ENCODE data around the gene SIRT1.

The SIRT1 gene

DNA sequence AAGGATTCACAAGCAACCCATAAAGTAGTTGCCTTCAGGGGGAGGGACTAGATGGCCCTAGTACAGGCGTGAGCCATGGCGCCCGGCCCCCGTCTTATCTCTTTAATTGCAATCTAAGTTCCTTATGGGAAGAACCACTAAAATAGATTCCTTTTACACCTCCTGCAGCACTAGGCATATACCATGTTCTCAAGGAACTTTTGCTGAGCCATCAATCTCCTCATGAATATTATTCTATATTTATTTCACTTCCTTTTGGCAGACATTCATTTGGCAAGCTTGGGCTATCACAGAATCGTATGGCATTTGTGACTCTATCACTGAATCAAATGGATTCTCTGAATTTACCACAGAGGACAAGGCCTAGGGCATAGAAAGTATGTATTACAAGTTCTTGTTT, 31.7 kb upstream of the SIRT1 start:
- ATAC-seq (ENCODE audit: low read depth) (no peak), DNase-seq (ENCODE audit: low spot score) (no peak)
- Histone ChIP-seq H3K9me3 (ENCODE audit: severe bottlenecking) (no peaks in the 10 kb centered on the region), H3K36me3 (ENCODE audit: low read depth) (no peaks in the 10 kb centered on the region), H3K4me3 (ENCODE audit: severe bottlenecking) (no peak overlapping the region), H3K27me3 (ENCODE audit: insufficient read depth, poor library complexity, severe bottlenecking) (no peaks in the 10 kb centered on the region), H3K4me1 (ENCODE audit: insufficient read depth, poor library complexity, severe bottlenecking) (peaks cover 5% of the 10 kb centered on the region), H3K27ac (ENCODE audit: poor library complexity, severe bottlenecking) (no peak overlapping the region)
- TF ChIP-seq, protein P1, sequence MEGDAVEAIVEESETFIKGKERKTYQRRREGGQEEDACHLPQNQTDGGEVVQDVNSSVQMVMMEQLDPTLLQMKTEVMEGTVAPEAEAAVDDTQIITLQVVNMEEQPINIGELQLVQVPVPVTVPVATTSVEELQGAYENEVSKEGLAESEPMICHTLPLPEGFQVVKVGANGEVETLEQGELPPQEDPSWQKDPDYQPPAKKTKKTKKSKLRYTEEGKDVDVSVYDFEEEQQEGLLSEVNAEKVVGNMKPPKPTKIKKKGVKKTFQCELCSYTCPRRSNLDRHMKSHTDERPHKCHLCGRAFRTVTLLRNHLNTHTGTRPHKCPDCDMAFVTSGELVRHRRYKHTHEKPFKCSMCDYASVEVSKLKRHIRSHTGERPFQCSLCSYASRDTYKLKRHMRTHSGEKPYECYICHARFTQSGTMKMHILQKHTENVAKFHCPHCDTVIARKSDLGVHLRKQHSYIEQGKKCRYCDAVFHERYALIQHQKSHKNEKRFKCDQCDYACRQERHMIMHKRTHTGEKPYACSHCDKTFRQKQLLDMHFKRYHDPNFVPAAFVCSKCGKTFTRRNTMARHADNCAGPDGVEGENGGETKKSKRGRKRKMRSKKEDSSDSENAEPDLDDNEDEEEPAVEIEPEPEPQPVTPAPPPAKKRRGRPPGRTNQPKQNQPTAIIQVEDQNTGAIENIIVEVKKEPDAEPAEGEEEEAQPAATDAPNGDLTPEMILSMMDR (IDR thresholded peaks at IDR 0.05; ENCODE audit: poor library complexity, severe bottlenecking): no peak

DNA sequence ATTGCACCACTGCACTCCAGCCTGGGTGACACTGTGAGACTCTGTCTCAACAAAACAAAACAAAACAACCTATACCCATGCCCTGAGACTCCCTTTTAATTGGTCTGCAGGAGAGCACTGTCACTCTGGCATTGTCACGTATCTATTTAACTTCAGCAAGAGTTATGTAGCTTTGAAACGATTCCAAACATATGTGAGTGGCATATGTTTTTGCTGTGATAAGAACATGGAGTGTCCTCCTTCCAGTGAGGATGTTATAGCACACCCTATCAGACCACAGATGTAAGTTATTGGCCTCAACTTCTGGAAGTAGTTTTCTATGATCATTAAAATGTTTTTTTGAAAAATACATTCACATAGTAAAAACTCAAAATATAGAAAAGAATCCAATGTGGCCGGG, 30.9 kb upstream of the SIRT1 start:
- H3K27me3 ChIP-seq (ENCODE audit: insufficient read depth, poor library complexity, severe bottlenecking): no peaks in the 10 kb centered on the region
- ATAC-seq (ENCODE audit: low read depth) (no peak), DNase-seq (ENCODE audit: low spot score) (no peak)
- no peaks in the 10 kb centered on the region for H3K36me3 ChIP-seq (ENCODE audit: low read depth)
- no peaks in the 10 kb centered on the region for H3K9me3 ChIP-seq (ENCODE audit: severe bottlenecking)
- TF ChIP-seq, protein P1 (IDR thresholded peaks at IDR 0.05; ENCODE audit: poor library complexity, severe bottlenecking): no peak
- no peak overlapping the region for H3K27ac ChIP-seq (ENCODE audit: poor library complexity, severe bottlenecking)
- H3K4me3 ChIP-seq (ENCODE audit: severe bottlenecking): no peak overlapping the region
- H3K4me1 ChIP-seq (ENCODE audit: insufficient read depth, poor library complexity, severe bottlenecking): peaks cover 5% of the 10 kb centered on the region

DNA sequence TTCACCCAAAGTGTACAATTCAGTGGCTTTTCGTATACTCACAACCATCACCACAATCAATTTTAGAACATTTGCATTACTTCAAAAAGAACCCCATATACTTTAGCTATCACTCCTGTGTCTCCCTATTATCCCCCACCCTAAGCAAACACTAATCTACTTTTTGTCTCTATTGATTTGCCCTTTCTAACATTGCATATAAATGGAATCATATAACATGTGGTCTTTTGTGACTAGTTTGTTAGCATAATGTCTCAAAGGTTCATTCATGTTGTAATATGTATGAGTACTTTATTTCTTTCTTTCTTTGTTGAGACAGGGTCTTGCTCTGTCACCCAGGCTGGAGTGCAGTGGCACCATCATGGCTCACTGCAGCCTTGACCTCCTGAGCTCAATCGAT, 25.5 kb upstream of the SIRT1 start:
- ATAC-seq (ENCODE audit: low read depth) (no peak), DNase-seq (ENCODE audit: low spot score) (no peak)
- Histone ChIP-seq H3K27ac (ENCODE audit: poor library complexity, severe bottlenecking) (no peak overlapping the region), H3K27me3 (ENCODE audit: insufficient read depth, poor library complexity, severe bottlenecking) (no peaks in the 10 kb centered on the region), H3K4me1 (ENCODE audit: insufficient read depth, poor library complexity, severe bottlenecking) (no peaks in the 10 kb centered on the region), H3K4me3 (ENCODE audit: severe bottlenecking) (no peak overlapping the region), H3K9me3 (ENCODE audit: severe bottlenecking) (no peaks in the 10 kb centered on the region), H3K36me3 (ENCODE audit: low read depth) (no peaks in the 10 kb centered on the region)
- TF ChIP-seq, protein P1 (IDR thresholded peaks at IDR 0.05; ENCODE audit: poor library complexity, severe bottlenecking): no peak

DNA sequence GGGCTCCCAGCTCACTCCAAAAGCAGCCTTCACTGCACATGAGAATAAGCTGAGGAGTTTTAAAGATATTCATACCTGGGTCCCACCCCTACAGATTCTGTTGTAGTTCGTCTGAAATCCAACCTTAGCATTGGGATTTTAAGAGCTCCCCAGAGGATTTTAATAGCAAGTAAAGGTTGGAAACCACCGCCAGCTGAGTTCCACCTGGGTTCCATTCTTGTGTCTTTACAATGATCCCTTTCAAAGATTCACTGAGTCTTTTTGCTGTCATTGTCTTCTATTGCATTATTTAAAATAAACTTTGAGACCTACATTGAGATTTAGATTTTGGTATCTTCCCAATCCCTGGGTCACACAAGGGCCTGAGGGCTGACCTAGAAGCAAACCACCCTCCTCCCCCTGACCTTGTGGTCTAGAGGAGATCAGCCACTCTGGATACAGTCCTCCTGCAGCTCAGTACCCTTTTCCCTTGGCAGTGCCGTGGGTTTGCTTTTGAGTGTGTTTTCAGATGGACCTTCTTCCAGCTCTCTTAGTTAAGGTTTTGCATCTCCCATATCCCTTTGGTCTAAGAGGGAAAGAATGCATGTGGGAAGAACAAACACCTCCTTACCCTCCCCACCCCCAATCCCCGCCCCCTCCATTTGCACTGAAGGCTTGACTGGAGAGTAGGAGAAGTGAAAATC, 22.6 kb upstream of the SIRT1 start:
- Histone ChIP-seq H3K36me3 (ENCODE audit: low read depth) (no peaks in the 10 kb centered on the region), H3K27ac (ENCODE audit: poor library complexity, severe bottlenecking) (no peak overlapping the region), H3K9me3 (ENCODE audit: severe bottlenecking) (no peaks in the 10 kb centered on the region), H3K4me1 (ENCODE audit: insufficient read depth, poor library complexity, severe bottlenecking) (no peaks in the 10 kb centered on the region), H3K4me3 (ENCODE audit: severe bottlenecking) (no peak overlapping the region), H3K27me3 (ENCODE audit: insufficient read depth, poor library complexity, severe bottlenecking) (no peaks in the 10 kb centered on the region)
- TF ChIP-seq, protein P1 (IDR thresholded peaks at IDR 0.05; ENCODE audit: poor library complexity, severe bottlenecking): no peak
- ATAC-seq (ENCODE audit: low read depth): no peak
- DNase-seq (ENCODE audit: low spot score): no peak

DNA sequence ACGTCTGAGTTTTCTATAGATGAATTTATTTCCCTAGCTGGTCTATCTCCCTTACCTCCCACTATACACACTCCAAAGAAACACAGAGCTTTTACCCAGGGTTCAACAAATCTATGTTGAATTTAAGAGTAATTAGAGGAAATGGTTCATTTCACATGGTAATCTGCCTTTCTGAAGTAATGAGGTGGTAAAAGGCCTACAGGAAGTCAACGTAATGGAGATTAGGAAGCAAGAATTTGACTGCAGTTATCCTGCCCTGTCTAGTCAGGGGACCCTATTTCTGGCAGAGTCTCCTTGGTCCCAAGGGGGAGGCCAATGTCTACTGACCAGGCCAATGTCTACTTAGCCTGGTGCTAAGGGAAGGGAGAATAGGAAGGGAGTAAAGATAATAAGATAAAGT, 21.4 kb upstream of the SIRT1 start:
- DNase-seq (ENCODE audit: low spot score) (no peak), ATAC-seq (ENCODE audit: low read depth) (no peak)
- Histone ChIP-seq H3K4me1 (ENCODE audit: insufficient read depth, poor library complexity, severe bottlenecking) (no peaks in the 10 kb centered on the region), H3K27me3 (ENCODE audit: insufficient read depth, poor library complexity, severe bottlenecking) (no peaks in the 10 kb centered on the region), H3K9me3 (ENCODE audit: severe bottlenecking) (no peaks in the 10 kb centered on the region), H3K36me3 (ENCODE audit: low read depth) (no peaks in the 10 kb centered on the region), H3K27ac (ENCODE audit: poor library complexity, severe bottlenecking) (no peak overlapping the region), H3K4me3 (ENCODE audit: severe bottlenecking) (no peak overlapping the region)
- TF ChIP-seq, protein P1 (IDR thresholded peaks at IDR 0.05; ENCODE audit: poor library complexity, severe bottlenecking): no peak

Measured in RWPE2 (cell line).